Parathyroid adenoma (tissue), 2 donors: ENCODE measurements around the gene HARS2.
"Not testable (repeated sequence)": the region's sequence is repeated elsewhere in the genome, so short reads cannot be mapped to it uniquely, and the experiment has no call there.

ENCODE experiments used
- H2AFZ ChIP-seq: fragments of 300-600 bp; sonication (generic); one replicate; pipeline ENCODE4 v1.7.0; 2017; ENCODE audit warnings: antibody characterized with exemption, mild to moderate bottlenecking
- H3K27ac ChIP-seq: fragments of 300-600 bp; sonication (generic); one replicate; pipeline ENCODE4 v1.7.0; 2017
- H3K27me3 ChIP-seq: fragments of 300-600 bp; sonication (generic); one replicate; pipeline ENCODE4 v1.7.0; 2017; ENCODE audit warnings: low read length; ENCODE audit not compliant: control insufficient read depth, insufficient read depth
- H3K36me3 ChIP-seq: fragments of 300-600 bp; sonication (generic); one replicate; pipeline ENCODE4 v1.7.0; 2017; ENCODE audit warnings: low read length; ENCODE audit not compliant: control insufficient read depth, insufficient read depth
- H3K4me1 ChIP-seq: fragments of 300-600 bp; sonication (generic); one replicate; pipeline ENCODE4 v1.7.0; 2017; ENCODE audit warnings: control low read depth
- H3K4me2 ChIP-seq: fragments of 300-600 bp; sonication (generic); one replicate; pipeline ENCODE4 v1.7.0; 2017; ENCODE audit warnings: low read length
- H3K4me3 ChIP-seq: fragments of 300-600 bp; sonication (generic); one replicate; pipeline ENCODE4 v1.7.0; 2017; ENCODE audit warnings: low read depth, low read length
- H3K79me2 ChIP-seq: fragments of 300-600 bp; sonication (generic); one replicate; pipeline ENCODE4 v1.7.0; 2017; ENCODE audit warnings: control low read depth
- H3K9ac ChIP-seq: fragments of 300-600 bp; sonication (generic); one replicate; pipeline ENCODE4 v1.7.0; 2017; ENCODE audit warnings: mild to moderate bottlenecking
- H3K9me3 ChIP-seq: fragments of 300-600 bp; sonication (generic); one replicate; pipeline ENCODE4 v1.7.0; 2017; ENCODE audit warnings: low read length; ENCODE audit not compliant: control insufficient read depth
- TF ChIP-seq, protein P1 (sequence below): fragments of 300-600 bp; sonication (generic); IDR thresholded peaks from one replicate; pipeline ENCODE4 v1.7.0; 2017; ENCODE audit warnings: antibody characterized with exemption, mild to moderate bottlenecking
- donor health status: primary hyperparathyroidism.

HARS2 gene

DNA sequence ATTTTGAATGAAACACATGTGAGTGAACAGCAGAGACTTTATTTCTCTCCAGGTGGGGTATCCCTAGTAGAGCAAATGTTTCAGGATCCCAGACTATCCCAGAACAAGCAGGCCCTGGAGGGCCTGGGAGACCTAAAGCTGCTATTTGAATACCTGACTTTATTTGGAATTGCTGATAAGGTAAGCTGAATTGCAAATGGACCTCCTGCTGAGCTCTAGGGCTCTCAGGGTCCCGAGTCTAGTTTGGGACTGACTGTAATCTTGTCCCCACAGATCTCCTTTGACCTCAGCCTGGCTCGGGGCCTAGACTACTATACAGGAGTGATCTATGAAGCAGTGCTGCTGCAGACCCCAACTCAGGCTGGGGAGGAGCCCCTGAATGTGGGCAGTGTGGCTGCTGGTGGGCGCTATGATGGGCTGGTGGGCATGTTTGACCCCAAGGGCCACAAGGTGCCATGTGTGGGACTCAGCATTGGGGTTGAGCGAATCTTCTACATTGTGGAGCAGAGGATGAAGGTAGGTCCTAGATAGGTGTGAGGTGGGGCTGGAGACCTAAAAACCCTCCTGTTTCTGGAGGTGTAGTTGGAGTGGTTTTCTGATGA, 5.7 kb downstream of the HARS2 start:
- Histone ChIP-seq H3K4me1 (peaks cover 10% of the 10 kb centered on the region), H3K9ac (no peak overlapping the region), H3K27me3 (no peaks in the 10 kb centered on the region), H3K4me2 (no peak overlapping the region), H2AFZ (no peak overlapping the region), H3K9me3 (no peaks in the 10 kb centered on the region), H3K27ac (no peak overlapping the region), H3K36me3 (no peaks in the 10 kb centered on the region), H3K79me2 (peaks cover 32% of the 10 kb centered on the region), H3K4me3 (no peak overlapping the region)
- TF ChIP-seq, protein P1, sequence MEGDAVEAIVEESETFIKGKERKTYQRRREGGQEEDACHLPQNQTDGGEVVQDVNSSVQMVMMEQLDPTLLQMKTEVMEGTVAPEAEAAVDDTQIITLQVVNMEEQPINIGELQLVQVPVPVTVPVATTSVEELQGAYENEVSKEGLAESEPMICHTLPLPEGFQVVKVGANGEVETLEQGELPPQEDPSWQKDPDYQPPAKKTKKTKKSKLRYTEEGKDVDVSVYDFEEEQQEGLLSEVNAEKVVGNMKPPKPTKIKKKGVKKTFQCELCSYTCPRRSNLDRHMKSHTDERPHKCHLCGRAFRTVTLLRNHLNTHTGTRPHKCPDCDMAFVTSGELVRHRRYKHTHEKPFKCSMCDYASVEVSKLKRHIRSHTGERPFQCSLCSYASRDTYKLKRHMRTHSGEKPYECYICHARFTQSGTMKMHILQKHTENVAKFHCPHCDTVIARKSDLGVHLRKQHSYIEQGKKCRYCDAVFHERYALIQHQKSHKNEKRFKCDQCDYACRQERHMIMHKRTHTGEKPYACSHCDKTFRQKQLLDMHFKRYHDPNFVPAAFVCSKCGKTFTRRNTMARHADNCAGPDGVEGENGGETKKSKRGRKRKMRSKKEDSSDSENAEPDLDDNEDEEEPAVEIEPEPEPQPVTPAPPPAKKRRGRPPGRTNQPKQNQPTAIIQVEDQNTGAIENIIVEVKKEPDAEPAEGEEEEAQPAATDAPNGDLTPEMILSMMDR: no peak

DNA sequence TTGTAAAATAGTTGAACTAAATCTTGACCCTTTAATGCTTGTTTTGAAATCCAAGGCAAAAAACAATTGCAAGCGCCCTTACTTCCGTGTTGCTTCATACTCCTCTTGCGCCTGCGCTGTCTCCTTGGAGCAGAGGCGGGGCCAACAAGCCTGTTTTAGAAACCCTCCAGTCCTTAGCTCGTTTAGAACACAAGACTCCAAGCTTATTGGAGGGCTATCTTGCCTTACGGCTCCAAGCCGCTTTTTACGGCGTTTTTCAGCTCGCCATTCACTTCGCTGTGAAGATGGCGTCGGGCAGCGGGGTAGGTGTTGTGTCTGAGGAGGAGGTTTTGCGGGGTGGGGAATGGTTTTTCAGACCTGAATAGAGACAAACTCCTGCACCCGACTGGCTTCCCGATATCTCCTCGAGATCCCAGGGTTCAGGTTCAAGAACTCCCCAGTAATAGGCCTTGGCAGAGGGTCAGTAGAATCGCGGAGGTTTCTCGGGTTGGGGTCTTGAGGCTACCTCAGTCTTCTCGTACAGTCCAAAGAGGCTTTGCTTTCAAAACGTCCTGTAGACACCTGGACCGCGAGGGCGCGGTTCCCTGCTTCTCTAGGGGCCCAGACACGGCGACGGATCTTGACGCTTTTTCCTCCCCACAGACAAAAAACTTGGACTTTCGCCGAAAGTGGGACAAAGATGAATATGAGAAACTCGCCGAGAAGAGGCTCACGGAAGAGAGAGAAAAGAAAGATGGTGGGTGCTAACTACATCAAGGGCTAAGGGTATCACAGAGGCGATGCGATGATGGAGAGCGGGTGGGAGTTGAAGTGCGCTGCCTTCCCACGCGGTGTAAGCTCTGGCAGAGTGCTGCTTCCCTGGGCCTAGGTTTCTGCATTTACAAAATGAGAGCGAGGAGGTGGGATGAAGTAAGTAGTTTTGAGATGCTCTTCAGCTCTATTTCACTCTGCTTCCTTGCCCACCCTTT, 9.2 kb downstream of the HARS2 start, which contains the start of gene ZMAT2:
Gene ZMAT2 (plus strand): TSS at position 271 of the 968 bp plus-strand sequence. CDS start 14 bp downstream, at position 285.
- peak within 1 kb of the TSS; percentile 61 for H3K27ac ChIP-seq
- H3K4me3 ChIP-seq: peak within 1 kb of the TSS; percentile 79
- H3K36me3 ChIP-seq: no peaks in the 10 kb centered on the region
- no peak within 1 kb of the TSS for H3K9ac ChIP-seq
- H3K4me2 ChIP-seq: peak within 1 kb of the TSS; percentile 68
- TF ChIP-seq, protein P1: no peak
- H2AFZ ChIP-seq: peak within 1 kb of the TSS; percentile 87
- peaks cover 16% of the 10 kb centered on the region for H3K79me2 ChIP-seq
- peaks cover 5% of the 10 kb centered on the region for H3K4me1 ChIP-seq
- H3K27me3 ChIP-seq: no peaks in the 10 kb centered on the region
- H3K9me3 ChIP-seq: no peaks in the 10 kb centered on the region

DNA sequence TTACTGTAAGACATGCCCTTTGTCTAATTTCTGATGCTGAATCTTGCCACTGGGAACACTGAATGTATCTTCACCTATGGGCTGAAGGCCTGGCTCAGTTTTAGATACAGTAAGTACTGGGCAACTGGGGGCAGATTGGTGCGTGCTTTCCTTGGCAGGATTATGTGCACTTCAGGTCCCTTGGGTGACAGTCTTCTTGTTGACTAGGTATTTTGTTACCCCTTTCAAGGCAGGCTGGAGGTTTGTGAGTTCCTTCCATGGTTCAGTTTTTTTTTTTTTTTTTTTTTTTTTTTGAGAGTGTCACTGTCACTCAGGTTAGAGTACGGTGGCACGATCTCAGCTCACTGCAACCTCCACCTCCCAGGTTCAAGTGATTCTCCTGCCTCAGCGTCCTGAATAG, 16.6 kb downstream of the HARS2 start:
- Histone ChIP-seq H2AFZ (no peak overlapping the region), H3K27ac (no peak overlapping the region), H3K4me2 (no peak overlapping the region), H3K79me2 (no peaks in the 10 kb centered on the region), H3K4me3 (no peak overlapping the region), H3K36me3 (no peaks in the 10 kb centered on the region), H3K4me1 (no peaks in the 10 kb centered on the region), H3K9ac (no peak overlapping the region), H3K9me3 (no peaks in the 10 kb centered on the region), H3K27me3 (no peaks in the 10 kb centered on the region)
- TF ChIP-seq, protein P1: no peak

DNA sequence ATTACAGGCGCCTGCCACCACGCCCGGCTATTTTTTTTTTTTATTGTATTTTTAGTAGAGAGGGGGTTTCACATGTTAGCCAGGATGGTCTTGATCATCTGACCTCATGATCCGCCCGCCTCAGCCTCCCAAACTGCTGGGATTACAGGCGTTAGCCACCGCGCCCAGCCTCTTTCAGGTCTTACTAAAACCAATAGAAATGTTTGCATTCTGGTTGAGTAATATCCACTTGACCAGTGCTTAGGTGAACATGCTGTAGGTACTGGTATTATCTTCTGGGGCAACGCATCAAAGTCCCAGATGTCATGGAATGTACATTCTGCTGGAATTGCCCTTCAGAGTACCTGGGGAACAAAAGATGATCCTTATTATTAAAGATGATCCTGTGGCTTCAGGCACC, 17.5 kb downstream of the HARS2 start:
- H3K9me3 ChIP-seq, H3K79me2 ChIP-seq, H3K4me3 ChIP-seq, H3K4me2 ChIP-seq, H3K4me1 ChIP-seq, H2AFZ ChIP-seq, H3K9ac ChIP-seq, H3K27ac ChIP-seq, H3K36me3 ChIP-seq, H3K27me3 ChIP-seq: not testable (repeated sequence)

DNA sequence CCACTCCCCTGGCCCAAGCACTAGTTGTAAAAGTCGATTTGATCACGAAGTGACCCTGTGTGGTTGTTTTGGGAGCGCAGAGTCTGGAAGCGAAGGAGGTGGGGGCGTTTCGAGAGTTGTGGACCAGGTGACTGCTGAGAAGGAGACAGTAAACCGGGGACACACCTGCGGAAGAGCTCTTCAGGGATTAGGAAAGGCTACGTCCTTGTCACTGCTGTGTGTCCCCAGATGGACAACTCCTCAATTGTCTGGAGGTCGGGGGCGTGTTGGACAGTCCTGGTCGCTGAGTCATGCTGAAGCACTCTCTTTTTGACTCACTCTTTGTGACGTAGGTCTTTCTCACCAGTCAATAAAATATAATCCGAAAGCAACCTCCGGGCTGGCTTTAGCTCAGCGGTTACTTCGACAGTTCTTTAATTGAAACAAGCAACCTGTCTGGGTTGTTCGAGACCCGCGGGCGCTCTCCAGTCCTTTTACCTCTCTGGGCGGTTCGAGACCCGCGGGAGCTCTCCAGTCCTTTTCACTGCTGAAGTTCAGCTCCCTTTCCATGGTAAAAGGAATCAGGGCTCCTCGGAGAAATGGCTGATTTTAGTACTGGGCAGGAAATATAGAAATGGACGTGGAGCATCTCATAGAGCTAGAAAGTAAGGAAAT, 19.8 kb downstream of the HARS2 start:
- Histone ChIP-seq H3K36me3 (no peaks in the 10 kb centered on the region), H3K4me1 (no peaks in the 10 kb centered on the region), H3K27ac (peak overlapping the region; percentile 59), H3K27me3 (no peaks in the 10 kb centered on the region), H3K4me3 (peak overlapping the region; percentile 77), H3K9ac (no peak overlapping the region), H3K4me2 (peak overlapping the region; percentile 85), H3K9me3 (no peaks in the 10 kb centered on the region), H2AFZ (peak overlapping the region; percentile 73), H3K79me2 (no peaks in the 10 kb centered on the region)
- TF ChIP-seq, protein P1: no peak
